ENCODE results near the gene SNX9.

The SNX9 gene

GRCh38 chr6:157808405-157808950 lies 14.6 kb upstream of the SNX9 start:
- no peak for DNase-seq (ENCODE audit: low read depth in 1 of 2, low spot score in 1 of 2)
- in situ Hi-C loops (cut with HindIII; ENCODE audit: low pct_unique_long_range_greater_than_20kb, low sequenced_read_pairs), result no loop called here
- TF ChIP-seq JUND (IDR thresholded peaks at IDR 0.05; ENCODE audit: low read depth), result no peak

- in situ Hi-C loops (cut with HindIII; ENCODE audit: low pct_unique_long_range_greater_than_20kb, low sequenced_read_pairs), result no loop called here
- TF ChIP-seq JUND (IDR thresholded peaks at IDR 0.05; ENCODE audit: low read depth), result no peak
- DNase-seq (ENCODE audit: low read depth in 1 of 2, low spot score in 1 of 2), result no peak
Observed at GRCh38 chr6:157809613-157810012, 13.4 kb upstream of the SNX9 start.

- TF ChIP-seq JUND (IDR thresholded peaks at IDR 0.05; ENCODE audit: low read depth), result no peak
- no peak for DNase-seq (ENCODE audit: low read depth in 1 of 2, low spot score in 1 of 2)
- in situ Hi-C loops (cut with HindIII; ENCODE audit: low pct_unique_long_range_greater_than_20kb, low sequenced_read_pairs), result no loop called here
Observed at GRCh38 chr6:157811137-157811475, 11.9 kb upstream of the SNX9 start.

GRCh38 chr6:157811476-157812173 lies 11.4 kb upstream of the SNX9 start:
- in situ Hi-C loops (cut with HindIII; ENCODE audit: low pct_unique_long_range_greater_than_20kb, low sequenced_read_pairs), result no loop called here
- no peak for DNase-seq (ENCODE audit: low read depth in 1 of 2, low spot score in 1 of 2)
- no peak for TF ChIP-seq JUND (IDR thresholded peaks at IDR 0.05; ENCODE audit: low read depth)

GRCh38 chr6:157812425-157813171 lies 10.4 kb upstream of the SNX9 start:
- TF ChIP-seq JUND (IDR thresholded peaks at IDR 0.05; ENCODE audit: low read depth), result no peak
- no peak for DNase-seq (ENCODE audit: low read depth in 1 of 2, low spot score in 1 of 2)
- in situ Hi-C loops (cut with HindIII; ENCODE audit: low pct_unique_long_range_greater_than_20kb, low sequenced_read_pairs), result no loop called here

- in situ Hi-C loops (cut with HindIII; ENCODE audit: low pct_unique_long_range_greater_than_20kb, low sequenced_read_pairs), result no loop called here
- no peak for TF ChIP-seq JUND (IDR thresholded peaks at IDR 0.05; ENCODE audit: low read depth)
- DNase-seq (ENCODE audit: low read depth in 1 of 2, low spot score in 1 of 2), result no peak
Observed at GRCh38 chr6:157813191-157813590, 9.9 kb upstream of the SNX9 start.

GRCh38 chr6:157813750-157814455 lies 9.1 kb upstream of the SNX9 start:
- in situ Hi-C loops (cut with HindIII; ENCODE audit: low pct_unique_long_range_greater_than_20kb, low sequenced_read_pairs), result no loop called here
- no peak for DNase-seq (ENCODE audit: low read depth in 1 of 2, low spot score in 1 of 2)
- no peak for TF ChIP-seq JUND (IDR thresholded peaks at IDR 0.05; ENCODE audit: low read depth)

GRCh38 chr6:157814883-157815282 lies 8.2 kb upstream of the SNX9 start:
- no peak for DNase-seq (ENCODE audit: low read depth in 1 of 2, low spot score in 1 of 2)
- in situ Hi-C loops (cut with HindIII; ENCODE audit: low pct_unique_long_range_greater_than_20kb, low sequenced_read_pairs), result no loop called here
- no peak for TF ChIP-seq JUND (IDR thresholded peaks at IDR 0.05; ENCODE audit: low read depth)

GRCh38 chr6:157821342-157822033 lies 1.6 kb upstream of the SNX9 start:
- in situ Hi-C loops (cut with HindIII; ENCODE audit: low pct_unique_long_range_greater_than_20kb, low sequenced_read_pairs), result no loop called here
- DNase-seq (ENCODE audit: low read depth in 1 of 2, low spot score in 1 of 2), result no peak
- no peak for TF ChIP-seq JUND (IDR thresholded peaks at IDR 0.05; ENCODE audit: low read depth)

GRCh38 chr6:157822245-157823000 lies 623 bp upstream of the SNX9 start:
- no peak for TF ChIP-seq JUND (IDR thresholded peaks at IDR 0.05; ENCODE audit: low read depth)
- no peak for DNase-seq (ENCODE audit: low read depth in 1 of 2, low spot score in 1 of 2)
- in situ Hi-C loops (cut with HindIII; ENCODE audit: low pct_unique_long_range_greater_than_20kb, low sequenced_read_pairs), result no loop called here

- no peak for TF ChIP-seq JUND (IDR thresholded peaks at IDR 0.05; ENCODE audit: low read depth)
- peak; percentile 23 to 28 for DNase-seq (ENCODE audit: low read depth in 1 of 2, low spot score in 1 of 2)
- in situ Hi-C loops (cut with HindIII; ENCODE audit: low pct_unique_long_range_greater_than_20kb, low sequenced_read_pairs), result no loop called here
Observed at GRCh38 chr6:157823528-157824370, 703 bp downstream of the SNX9 start.
